Activated B cell treated with CpG ODN at 0.5 μM for 24 hours (primary cell): Measurements from ENCODE around the gene PPP1CA. TPM values are rescaled to one million over a fixed set of nuclear protein-coding genes. Genes with fewer than 3 reads are reported as not detected.
A peak's percentile ranks its signal among the peaks of the same experiment; 100 is the strongest.

Source experiments
- ATAC-seq: fragments of 200-7000 bp; cut with Tn5 transposase; one replicate; pipeline ENCODE4 v1.10.0; 2021; ENCODE audit warnings: low read depth, mild to moderate bottlenecking, moderate library complexity
- CTCF ChIA-PET: fragments of 350-600 bp; sonication (Branson Sonifier 250); formaldehyde crosslinking; loops from one replicate; lab custom pipeline; 2021; ENCODE audit warnings: antibody characterized with exemption; lab: Charles Lee
- POLR2A ChIA-PET: fragments of 350-600 bp; sonication (Branson Sonifier 250); formaldehyde crosslinking; loops from one replicate; lab custom pipeline; 2021; ENCODE audit warnings: antibody characterized with exemption; lab: Charles Lee
- DNase-seq: peaks from one replicate; pipeline ENCODE4 v3.0.0; 2022
- H3K27ac Mint-ChIP-seq: one replicate; pipeline ENCODE4 v1.8.0; 2020; ENCODE audit warnings: mixed read lengths
- H3K27me3 Mint-ChIP-seq: one replicate; pipeline ENCODE4 v1.8.0; 2021; ENCODE audit warnings: mixed read lengths
- H3K36me3 Mint-ChIP-seq: one replicate; pipeline ENCODE4 v1.8.0; 2021; ENCODE audit warnings: low read depth, mixed read lengths
- H3K4me1 Mint-ChIP-seq: one replicate; pipeline ENCODE4 v1.8.0; 2021; ENCODE audit warnings: mixed read lengths
- H3K4me3 Mint-ChIP-seq: one replicate; pipeline ENCODE4 v1.8.0; 2020; ENCODE audit warnings: mild to moderate bottlenecking, mixed read lengths
- H3K9me3 Mint-ChIP-seq: one replicate; pipeline ENCODE4 v1.8.0; 2020; ENCODE audit warnings: mixed read lengths
- intact Hi-C: fragments of 100-400 bp; cut with micrococcal nuclease; formaldehyde crosslinking; loops from one replicate; pipeline ENCODE4 v1.15.1; 2024
- total RNA-seq: library from RNA; stranded (reverse); gene quantifications from 2 replicates; pipeline ENCODE4 v1.2.3, GENCODE V29; 2022
- TF ChIP-seq, protein P1 (sequence below): fragments of 200-600 bp; IDR thresholded peaks from one replicate; pipeline ENCODE4 v1.8.0; 2022; ENCODE audit warnings: antibody characterized with exemption, mild to moderate bottlenecking

PPP1CA gene
- total RNA-seq, 1 donor from 2014 or later: 349 TPM

- H3K4me1 Mint-ChIP-seq: peaks cover 45% of the 10 kb centered on the region
- intact Hi-C loops: no loop called here
- ATAC-seq: no peak
- H3K27me3 Mint-ChIP-seq: no peaks in the 10 kb centered on the region
- TF ChIP-seq, protein P1, sequence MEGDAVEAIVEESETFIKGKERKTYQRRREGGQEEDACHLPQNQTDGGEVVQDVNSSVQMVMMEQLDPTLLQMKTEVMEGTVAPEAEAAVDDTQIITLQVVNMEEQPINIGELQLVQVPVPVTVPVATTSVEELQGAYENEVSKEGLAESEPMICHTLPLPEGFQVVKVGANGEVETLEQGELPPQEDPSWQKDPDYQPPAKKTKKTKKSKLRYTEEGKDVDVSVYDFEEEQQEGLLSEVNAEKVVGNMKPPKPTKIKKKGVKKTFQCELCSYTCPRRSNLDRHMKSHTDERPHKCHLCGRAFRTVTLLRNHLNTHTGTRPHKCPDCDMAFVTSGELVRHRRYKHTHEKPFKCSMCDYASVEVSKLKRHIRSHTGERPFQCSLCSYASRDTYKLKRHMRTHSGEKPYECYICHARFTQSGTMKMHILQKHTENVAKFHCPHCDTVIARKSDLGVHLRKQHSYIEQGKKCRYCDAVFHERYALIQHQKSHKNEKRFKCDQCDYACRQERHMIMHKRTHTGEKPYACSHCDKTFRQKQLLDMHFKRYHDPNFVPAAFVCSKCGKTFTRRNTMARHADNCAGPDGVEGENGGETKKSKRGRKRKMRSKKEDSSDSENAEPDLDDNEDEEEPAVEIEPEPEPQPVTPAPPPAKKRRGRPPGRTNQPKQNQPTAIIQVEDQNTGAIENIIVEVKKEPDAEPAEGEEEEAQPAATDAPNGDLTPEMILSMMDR: no peak
- no peak for DNase-seq
- H3K9me3 Mint-ChIP-seq: no peaks in the 10 kb centered on the region
- H3K27ac Mint-ChIP-seq: no peak overlapping the region
- H3K4me3 Mint-ChIP-seq: no peak overlapping the region
- POLR2A ChIA-PET: interaction anchor here (0.7 to 26.4 kb wide), 6 partner anchors 11 to 104 kb away, joined by 3 to 1307 read pairs (median 8); partner anchors contain the start of genes ANKRD13D, CLCF1, POLD4 and PTPRCAP
- CTCF ChIA-PET: interaction anchor here (1.2 to 22.6 kb wide), 4 partner anchors 22 to 58 kb away, joined by 3 to 735 read pairs (median 112); partner anchors contain the start of gene POLD4
- H3K36me3 Mint-ChIP-seq: peaks cover 13% of the 10 kb centered on the region
These were observed 26.2 kb downstream of the PPP1CA start for GRCh38 chr11:67375320-67376055.

DNA sequence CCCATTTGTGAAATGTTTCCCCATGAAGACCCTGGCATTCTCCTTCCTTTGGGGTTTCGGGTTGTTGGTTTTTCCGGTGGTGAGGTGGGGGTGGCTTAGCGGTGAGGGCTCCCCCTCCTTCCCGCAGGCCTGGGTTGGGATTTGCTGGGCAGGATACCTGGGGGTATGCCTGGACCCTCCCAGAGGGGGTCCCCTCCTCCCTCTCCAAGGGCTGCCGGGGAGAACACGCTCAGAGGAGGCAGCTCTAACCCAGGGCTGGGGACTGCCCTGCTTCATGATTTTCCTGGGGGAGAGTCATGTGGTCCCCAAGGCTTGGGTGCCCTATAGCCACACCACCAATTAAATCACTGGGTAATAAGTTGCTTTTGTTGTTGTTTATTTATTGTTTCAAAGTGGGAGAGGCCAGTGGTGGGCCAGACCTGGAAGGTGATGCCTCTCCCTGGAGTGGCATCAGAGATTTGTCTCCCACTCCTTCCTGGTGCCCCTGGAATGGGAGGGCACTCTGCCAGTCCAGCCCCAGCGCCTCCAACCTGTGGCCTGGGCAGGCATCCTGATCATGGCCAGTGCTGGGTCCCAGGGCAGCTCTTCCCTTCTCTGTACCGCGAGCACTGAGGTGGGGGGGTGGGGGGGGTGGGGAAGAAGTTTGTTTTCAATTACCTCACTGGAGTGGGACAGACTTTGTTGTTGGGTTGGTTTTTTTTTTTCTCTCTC lies 26.9 kb downstream of the PPP1CA start:
- H3K4me3 Mint-ChIP-seq: peak overlapping the region; percentile 87
- peaks cover 15% of the 10 kb centered on the region for H3K36me3 Mint-ChIP-seq
- DNase-seq (no peak), ATAC-seq (no peak)
- no peaks in the 10 kb centered on the region for H3K9me3 Mint-ChIP-seq
- H3K27me3 Mint-ChIP-seq: no peaks in the 10 kb centered on the region
- TF ChIP-seq, protein P1: no peak
- intact Hi-C loops: loop anchor here (1.0 kb wide), 2 partner anchors 8 to 17 kb away; no protein-coding TSS in a partner anchor
- ChIA-PET POLR2A (interaction anchor here (0.5 to 26.4 kb wide), 14 partner anchors 2 to 281 kb away, joined by 3 to 1307 read pairs (median 10); partner anchors contain the start of genes ANKRD13D, CLCF1, POLD4 and PPP1CA), CTCF (interaction anchor here (1.0 to 22.6 kb wide), 5 partner anchors 7 to 63 kb away, joined by 3 to 735 read pairs (median 25); partner anchors contain the start of genes POLD4 and PTPRCAP)
- H3K4me1 Mint-ChIP-seq: peaks cover 50% of the 10 kb centered on the region
- peak overlapping the region; percentile 79 for H3K27ac Mint-ChIP-seq

GRCh38 chr11:67373648-67374570 lies 27.7 kb downstream of the PPP1CA start:
- intact Hi-C loops: loop anchor here (1.0 kb wide), 3 partner anchors 8 to 21 kb away; partner anchors contain the start of gene POLD4

DNA sequence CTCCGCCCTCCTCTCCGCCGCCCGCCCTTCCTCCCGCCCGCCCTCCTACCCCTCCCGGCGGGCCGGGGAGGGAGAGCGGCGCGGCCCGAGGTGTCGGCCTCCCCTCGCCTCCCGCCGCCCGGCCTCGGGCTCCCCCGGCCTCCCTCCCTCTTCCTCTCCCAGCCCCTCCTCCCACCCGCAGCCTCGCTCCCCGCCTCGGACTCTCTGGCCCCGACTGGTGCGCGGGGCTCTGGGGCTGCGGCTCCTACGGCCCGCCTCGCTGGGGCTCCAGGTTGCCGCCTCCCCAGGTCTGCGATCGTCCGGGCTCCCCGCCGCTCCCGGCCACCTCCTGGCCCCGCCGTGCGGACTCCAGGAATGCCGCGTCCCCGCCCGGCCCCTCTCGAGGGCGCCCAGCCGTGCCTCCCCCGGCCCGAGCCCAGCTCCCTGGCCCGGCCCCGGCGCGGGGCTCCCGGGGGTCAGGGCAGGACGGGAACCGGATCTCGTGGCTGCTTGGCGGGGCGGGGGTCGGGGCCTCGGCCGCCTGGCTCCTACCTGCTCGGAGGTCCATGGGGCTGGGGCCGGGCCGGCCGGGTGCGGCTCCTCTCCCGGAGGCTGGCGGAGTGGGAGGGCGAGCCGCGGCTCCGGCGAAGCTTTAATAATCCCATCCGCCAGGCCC lies 28.5 kb downstream of the PPP1CA start, which contains the start of gene CLCF1:
Gene CLCF1, minus strand, starts transcription at position 606 of the 655 bp plus-strand sequence. Its CDS starts 59 bp downstream, at position 547.
- Mint-ChIP-seq H3K36me3 (peaks cover 25% of the 10 kb centered on the region), H3K27me3 (no peaks in the 10 kb centered on the region), H3K27ac (peak within 1 kb of the TSS; percentile 97), H3K4me3 (peak within 1 kb of the TSS; percentile 96), H3K4me1 (peaks cover 59% of the 10 kb centered on the region), H3K9me3 (no peaks in the 10 kb centered on the region)
- CTCF ChIA-PET: interaction anchor here (0.6 to 22.6 kb wide), 7 partner anchors 8 to 105 kb away, joined by 3 to 735 read pairs (median 8); partner anchors contain the start of gene POLD4
- TF ChIP-seq, protein P1: no peak
- intact Hi-C loops: loop anchor here (1.0 kb wide), 1 partner anchor 20 kb away; the partner anchor contains the start of gene POLD4
- peak; percentile 19 for ATAC-seq
- peak; percentile 60 for DNase-seq
- POLR2A ChIA-PET: interaction anchor here (0.6 to 26.4 kb wide), 31 partner anchors 4 to 432 kb away, joined by 3 to 1307 read pairs (median 6); partner anchors contain the start of genes AIP, ANKRD13D, CDK2AP2 and CLCF1

More at GRCh38 chr11:67373648-67374570, 27.7 kb downstream of the PPP1CA start:
- TF ChIP-seq, protein P1: no peak
- no peaks in the 10 kb centered on the region for H3K27me3 Mint-ChIP-seq
- H3K4me3 Mint-ChIP-seq: peak overlapping the region; percentile 96
- peaks cover 19% of the 10 kb centered on the region for H3K36me3 Mint-ChIP-seq
- ChIA-PET POLR2A (interaction anchor here (0.5 to 26.4 kb wide), 31 partner anchors 3 to 432 kb away, joined by 3 to 1307 read pairs (median 6); partner anchors contain the start of genes ANKRD13D, CDK2AP2, CLCF1 and KDM2A), CTCF (interaction anchor here (0.6 to 22.6 kb wide), 7 partner anchors 8 to 73 kb away, joined by 3 to 735 read pairs (median 8); partner anchors contain the start of genes POLD4 and PTPRCAP)
- ATAC-seq (peak; percentile 75), DNase-seq (peak; percentile 72)
- H3K27ac Mint-ChIP-seq: peak overlapping the region; percentile 97
- H3K4me1 Mint-ChIP-seq: peaks cover 58% of the 10 kb centered on the region
- H3K9me3 Mint-ChIP-seq: no peaks in the 10 kb centered on the region
